ENCODE results near the gene TTC28.

TTC28 gene

DNA sequence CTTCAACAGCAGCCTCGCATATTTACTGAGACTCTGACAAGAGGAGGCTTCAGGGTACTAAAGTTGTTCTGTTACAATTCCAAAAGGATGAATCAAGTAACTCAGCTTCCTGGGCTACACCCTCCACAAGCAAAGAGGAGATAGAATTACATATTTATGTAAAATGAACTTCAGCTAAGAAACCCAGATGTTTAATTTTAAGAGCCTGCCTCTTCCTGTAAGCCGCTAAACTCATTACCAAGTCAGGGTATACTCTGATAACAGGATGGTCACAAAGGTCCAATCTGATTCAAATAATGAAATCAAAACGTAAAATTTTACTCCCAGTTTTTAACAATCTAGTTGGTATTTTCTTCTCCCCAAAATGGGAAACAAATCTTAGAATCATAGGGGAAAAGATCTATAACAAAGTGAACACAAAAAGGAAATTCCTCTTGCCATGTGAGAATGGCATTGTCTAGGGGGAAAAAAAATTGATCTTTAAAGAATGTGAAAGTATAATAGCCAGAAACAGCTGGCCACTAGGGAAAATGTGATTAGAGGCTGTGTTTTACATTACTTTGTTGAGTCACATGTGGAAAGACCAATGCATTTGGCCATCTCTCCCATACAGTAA, 31.0 kb upstream of the TTC28 start:
- H3K79me2 ChIP-seq (ENCODE audit: insufficient read depth, low read length): no peaks in the 10 kb centered on the region
- H3K4me3 ChIP-seq (ENCODE audit: low read length, poor library complexity, severe bottlenecking): no peak overlapping the region
- no peaks in the 10 kb centered on the region for H4K20me1 ChIP-seq (ENCODE audit: insufficient read depth, low read length, poor library complexity, severe bottlenecking)
- no peak overlapping the region for H3K9ac ChIP-seq (ENCODE audit: low read depth, low read length, poor library complexity, severe bottlenecking)
- peak overlapping the region; percentile 12 for H3K4me2 ChIP-seq (ENCODE audit: low read depth, low read length, poor library complexity, severe bottlenecking)
- no peaks in the 10 kb centered on the region for H3K9me2 ChIP-seq (replicated peaks; ENCODE audit: low read depth, low read length)
- H2AFZ ChIP-seq (ENCODE audit: low read length): no peak overlapping the region
- H3F3A ChIP-seq (ENCODE audit: low read depth): no peaks in the 10 kb centered on the region
- no peaks in the 10 kb centered on the region for H3K27me3 ChIP-seq (ENCODE audit: insufficient read depth, low read length, poor library complexity, severe bottlenecking)
- H3K9me3 ChIP-seq (ENCODE audit: insufficient read depth, low read depth, low read length): no peaks in the 10 kb centered on the region
- TF ChIP-seq, protein P1, sequence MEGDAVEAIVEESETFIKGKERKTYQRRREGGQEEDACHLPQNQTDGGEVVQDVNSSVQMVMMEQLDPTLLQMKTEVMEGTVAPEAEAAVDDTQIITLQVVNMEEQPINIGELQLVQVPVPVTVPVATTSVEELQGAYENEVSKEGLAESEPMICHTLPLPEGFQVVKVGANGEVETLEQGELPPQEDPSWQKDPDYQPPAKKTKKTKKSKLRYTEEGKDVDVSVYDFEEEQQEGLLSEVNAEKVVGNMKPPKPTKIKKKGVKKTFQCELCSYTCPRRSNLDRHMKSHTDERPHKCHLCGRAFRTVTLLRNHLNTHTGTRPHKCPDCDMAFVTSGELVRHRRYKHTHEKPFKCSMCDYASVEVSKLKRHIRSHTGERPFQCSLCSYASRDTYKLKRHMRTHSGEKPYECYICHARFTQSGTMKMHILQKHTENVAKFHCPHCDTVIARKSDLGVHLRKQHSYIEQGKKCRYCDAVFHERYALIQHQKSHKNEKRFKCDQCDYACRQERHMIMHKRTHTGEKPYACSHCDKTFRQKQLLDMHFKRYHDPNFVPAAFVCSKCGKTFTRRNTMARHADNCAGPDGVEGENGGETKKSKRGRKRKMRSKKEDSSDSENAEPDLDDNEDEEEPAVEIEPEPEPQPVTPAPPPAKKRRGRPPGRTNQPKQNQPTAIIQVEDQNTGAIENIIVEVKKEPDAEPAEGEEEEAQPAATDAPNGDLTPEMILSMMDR (conservative IDR thresholded peaks at IDR 0.05; ENCODE audit: low read length): no peak
- TF ChIP-seq EZH2phosphoT487 (IDR thresholded peaks at IDR 0.05; ENCODE audit: borderline replicate concordance): no peak
- H3K4me1 ChIP-seq (ENCODE audit: insufficient read depth, low read length, poor library complexity, severe bottlenecking): peaks cover 29% of the 10 kb centered on the region
- peaks cover 45% of the 10 kb centered on the region for H3K36me3 ChIP-seq (ENCODE audit: insufficient read depth, low read length)

DNA sequence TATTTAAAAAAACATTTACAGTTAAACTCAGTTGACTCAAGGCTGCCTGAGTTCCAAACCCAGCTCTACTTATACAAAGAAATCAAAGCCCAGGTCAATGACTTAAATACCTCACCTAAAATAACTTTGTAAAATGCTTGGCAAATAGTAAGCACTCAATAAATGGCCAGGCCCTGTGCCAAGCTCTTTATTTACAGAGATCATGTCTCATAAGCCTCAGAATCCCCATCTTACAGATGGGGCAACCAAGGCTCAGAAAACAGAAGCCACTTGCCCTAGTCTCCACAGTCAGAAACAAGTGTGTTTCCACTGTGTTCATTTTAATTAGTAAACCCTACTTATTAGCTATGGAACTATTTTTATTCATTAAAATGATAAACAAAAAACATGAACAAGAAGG, 30.5 kb upstream of the TTC28 start:
- Histone ChIP-seq H3K36me3 (ENCODE audit: insufficient read depth, low read length) (peaks cover 45% of the 10 kb centered on the region), H3K9ac (ENCODE audit: low read depth, low read length, poor library complexity, severe bottlenecking) (no peak overlapping the region), H3F3A (ENCODE audit: low read depth) (no peaks in the 10 kb centered on the region), H3K9me2 (replicated peaks; ENCODE audit: low read depth, low read length) (no peaks in the 10 kb centered on the region), H2AFZ (ENCODE audit: low read length) (no peak overlapping the region), H3K79me2 (ENCODE audit: insufficient read depth, low read length) (no peaks in the 10 kb centered on the region), H4K20me1 (ENCODE audit: insufficient read depth, low read length, poor library complexity, severe bottlenecking) (no peaks in the 10 kb centered on the region), H3K4me1 (ENCODE audit: insufficient read depth, low read length, poor library complexity, severe bottlenecking) (peaks cover 29% of the 10 kb centered on the region), H3K4me3 (ENCODE audit: low read length, poor library complexity, severe bottlenecking) (no peak overlapping the region), H3K4me2 (ENCODE audit: low read depth, low read length, poor library complexity, severe bottlenecking) (peak overlapping the region; percentile 12), H3K27me3 (ENCODE audit: insufficient read depth, low read length, poor library complexity, severe bottlenecking) (no peaks in the 10 kb centered on the region), H3K9me3 (ENCODE audit: insufficient read depth, low read depth, low read length) (no peaks in the 10 kb centered on the region)
- TF ChIP-seq EZH2phosphoT487 (IDR thresholded peaks at IDR 0.05; ENCODE audit: borderline replicate concordance): no peak
- TF ChIP-seq, protein P1 (conservative IDR thresholded peaks at IDR 0.05; ENCODE audit: low read length): no peak

DNA sequence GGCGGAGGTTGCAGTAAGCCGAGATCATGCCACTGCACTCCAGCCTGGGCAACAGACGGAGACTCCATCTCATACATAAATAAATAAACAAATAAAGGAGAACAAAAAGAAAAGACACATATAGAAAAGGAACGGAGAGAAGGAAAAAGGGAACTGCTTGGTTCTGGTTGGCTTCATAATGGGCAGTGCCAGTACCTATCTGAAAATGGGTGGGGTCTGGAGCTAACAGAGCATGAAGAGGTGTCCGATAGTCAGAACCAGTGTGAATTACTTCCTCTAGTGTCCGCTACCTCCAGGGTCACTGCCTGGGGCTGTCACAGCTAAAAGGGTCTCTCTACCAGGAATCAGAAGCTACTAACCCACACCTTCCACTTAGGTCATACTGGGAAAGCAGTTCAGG, 27.2 kb upstream of the TTC28 start:
- H3F3A ChIP-seq (ENCODE audit: low read depth): no peaks in the 10 kb centered on the region

More for the DNA sequence above, 27.2 kb upstream of the TTC28 start:
- TF ChIP-seq EZH2phosphoT487 (IDR thresholded peaks at IDR 0.05; ENCODE audit: borderline replicate concordance): no peak
- TF ChIP-seq, protein P1 (conservative IDR thresholded peaks at IDR 0.05; ENCODE audit: low read length): no peak
- Histone ChIP-seq H3K4me2 (ENCODE audit: low read depth, low read length, poor library complexity, severe bottlenecking) (no peak overlapping the region), H3K4me3 (ENCODE audit: low read length, poor library complexity, severe bottlenecking) (no peak overlapping the region), H3K9me2 (replicated peaks; ENCODE audit: low read depth, low read length) (no peaks in the 10 kb centered on the region), H2AFZ (ENCODE audit: low read length) (no peak overlapping the region), H4K20me1 (ENCODE audit: insufficient read depth, low read length, poor library complexity, severe bottlenecking) (no peaks in the 10 kb centered on the region), H3K9ac (ENCODE audit: low read depth, low read length, poor library complexity, severe bottlenecking) (no peak overlapping the region), H3K4me1 (ENCODE audit: insufficient read depth, low read length, poor library complexity, severe bottlenecking) (peaks cover 18% of the 10 kb centered on the region), H3K9me3 (ENCODE audit: insufficient read depth, low read depth, low read length) (no peaks in the 10 kb centered on the region), H3K79me2 (ENCODE audit: insufficient read depth, low read length) (no peaks in the 10 kb centered on the region), H3K36me3 (ENCODE audit: insufficient read depth, low read length) (peaks cover 41% of the 10 kb centered on the region), H3K27me3 (ENCODE audit: insufficient read depth, low read length, poor library complexity, severe bottlenecking) (no peaks in the 10 kb centered on the region)

Measured in Loucy (cell line).